ENCODE data around the gene DNAJC17.

- TF ChIP-seq, protein P1, sequence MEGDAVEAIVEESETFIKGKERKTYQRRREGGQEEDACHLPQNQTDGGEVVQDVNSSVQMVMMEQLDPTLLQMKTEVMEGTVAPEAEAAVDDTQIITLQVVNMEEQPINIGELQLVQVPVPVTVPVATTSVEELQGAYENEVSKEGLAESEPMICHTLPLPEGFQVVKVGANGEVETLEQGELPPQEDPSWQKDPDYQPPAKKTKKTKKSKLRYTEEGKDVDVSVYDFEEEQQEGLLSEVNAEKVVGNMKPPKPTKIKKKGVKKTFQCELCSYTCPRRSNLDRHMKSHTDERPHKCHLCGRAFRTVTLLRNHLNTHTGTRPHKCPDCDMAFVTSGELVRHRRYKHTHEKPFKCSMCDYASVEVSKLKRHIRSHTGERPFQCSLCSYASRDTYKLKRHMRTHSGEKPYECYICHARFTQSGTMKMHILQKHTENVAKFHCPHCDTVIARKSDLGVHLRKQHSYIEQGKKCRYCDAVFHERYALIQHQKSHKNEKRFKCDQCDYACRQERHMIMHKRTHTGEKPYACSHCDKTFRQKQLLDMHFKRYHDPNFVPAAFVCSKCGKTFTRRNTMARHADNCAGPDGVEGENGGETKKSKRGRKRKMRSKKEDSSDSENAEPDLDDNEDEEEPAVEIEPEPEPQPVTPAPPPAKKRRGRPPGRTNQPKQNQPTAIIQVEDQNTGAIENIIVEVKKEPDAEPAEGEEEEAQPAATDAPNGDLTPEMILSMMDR (conservative IDR thresholded peaks at IDR 0.05; ENCODE audit: low read length), result no peak
- no peak for TF ChIP-seq EZH2phosphoT487 (IDR thresholded peaks at IDR 0.05; ENCODE audit: borderline replicate concordance, low read depth, low read length)
These were observed 40.1 kb downstream of the DNAJC17 start for GRCh38 chr15:40766906-40767837.

Measured in OCI-LY7 (cell line).